Activated naive CD8-positive, alpha-beta T cell treated with anti-CD3 and anti-CD28 coated beads, Interleukin-2, amount 10 ng/mL, durations not matched to agents 7 days and 5 days (primary cell): ENCODE data around the gene JRKL. TPM values are rescaled to one million over a fixed set of nuclear protein-coding genes. Genes with fewer than 3 reads are reported as not detected.

Experiments used
- ATAC-seq: fragments of 150-1000 bp; cut with Tn5 transposase; one replicate; pipeline ENCODE4 v1.10.0; 2021; ENCODE audit warnings: low read depth, moderate library complexity
- POLR2A ChIA-PET: fragments of 350-600 bp; sonication (Branson Sonifier 250); formaldehyde crosslinking; loops from one replicate; lab custom pipeline; 2021; ENCODE audit warnings: antibody characterized with exemption; lab: Charles Lee
- DNase-seq: peaks from one replicate; pipeline ENCODE4 v3.0.0; 2021
- H3K27ac Mint-ChIP-seq: one replicate; pipeline ENCODE4 v1.8.0; 2022; ENCODE audit warnings: mild to moderate bottlenecking, mixed read lengths
- H3K27me3 Mint-ChIP-seq: one replicate; pipeline ENCODE4 v1.8.0; 2022; ENCODE audit warnings: mild to moderate bottlenecking, moderate library complexity, mixed read lengths
- H3K36me3 Mint-ChIP-seq: one replicate; pipeline ENCODE4 v1.8.0; 2021; ENCODE audit warnings: mild to moderate bottlenecking, mixed read lengths
- H3K4me1 Mint-ChIP-seq: one replicate; pipeline ENCODE4 v1.8.0; 2021; ENCODE audit warnings: mixed read lengths
- H3K4me3 Mint-ChIP-seq: one replicate; pipeline ENCODE4 v1.8.0; 2022; ENCODE audit warnings: mild to moderate bottlenecking, moderate library complexity, mixed read lengths
- H3K9me3 Mint-ChIP-seq: one replicate; pipeline ENCODE4 v1.8.0; 2021; ENCODE audit warnings: mixed read lengths
- total RNA-seq, 2 experiments: library from RNA; stranded (reverse); gene quantifications; one replicate each; pipeline ENCODE4 v1.2.3, GENCODE V29; 2021

Gene JRKL
- total RNA-seq, 2 experiments from 2014 or later: 12.7 to 14.1 TPM

DNA sequence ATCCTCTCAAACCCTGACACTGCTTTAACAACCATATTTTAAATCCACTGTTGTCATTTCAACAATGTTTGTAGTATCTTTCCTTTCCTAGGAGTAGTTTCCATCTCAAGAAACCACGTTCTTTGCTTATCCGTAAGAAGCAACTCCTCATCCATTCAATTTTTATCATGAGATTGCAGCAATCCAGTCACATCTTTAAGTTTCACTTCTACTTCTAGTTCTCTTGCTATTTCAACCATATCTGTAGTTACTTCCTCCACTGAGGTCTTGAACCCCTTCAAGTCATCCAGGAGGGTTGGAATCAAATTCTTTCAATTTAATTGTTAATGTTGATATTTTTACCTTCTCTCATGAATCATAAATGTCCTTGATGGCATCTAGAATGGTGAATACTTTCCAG lies 22.5 kb upstream of the JRKL start:
- ATAC-seq: no peak
- Mint-ChIP-seq H3K36me3 (peaks cover 36% of the 10 kb centered on the region), H3K4me3 (no peak overlapping the region), H3K27me3 (no peaks in the 10 kb centered on the region), H3K9me3 (no peaks in the 10 kb centered on the region), H3K4me1 (peaks cover 2% of the 10 kb centered on the region), H3K27ac (no peak overlapping the region)
- DNase-seq: no peak
- POLR2A ChIA-PET: no interaction called here

DNA sequence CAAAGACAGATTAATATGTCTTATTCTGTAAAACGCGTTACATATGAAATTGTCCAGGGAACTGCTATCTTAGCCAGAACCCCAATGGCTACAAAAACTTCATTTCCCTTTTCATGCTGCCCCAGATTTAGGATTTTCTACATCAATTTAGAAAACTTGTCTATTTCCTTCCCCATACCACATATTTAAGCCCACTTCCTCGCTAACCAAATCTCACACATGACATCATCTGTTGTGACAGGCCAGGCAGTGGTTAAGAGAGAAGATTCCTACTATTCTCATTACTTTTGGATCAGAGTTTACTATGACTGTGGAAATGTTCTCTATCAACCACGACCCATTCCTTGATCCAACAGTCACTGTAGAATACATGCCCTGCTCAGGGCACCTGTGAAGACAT lies 16.0 kb upstream of the JRKL start:
- no peak overlapping the region for H3K4me3 Mint-ChIP-seq
- peaks cover 35% of the 10 kb centered on the region for H3K36me3 Mint-ChIP-seq
- DNase-seq (no peak), ATAC-seq (no peak)
- no peaks in the 10 kb centered on the region for H3K9me3 Mint-ChIP-seq
- POLR2A ChIA-PET: no interaction called here
- no peaks in the 10 kb centered on the region for H3K27me3 Mint-ChIP-seq
- peaks cover 7% of the 10 kb centered on the region for H3K4me1 Mint-ChIP-seq
- no peak overlapping the region for H3K27ac Mint-ChIP-seq

DNA sequence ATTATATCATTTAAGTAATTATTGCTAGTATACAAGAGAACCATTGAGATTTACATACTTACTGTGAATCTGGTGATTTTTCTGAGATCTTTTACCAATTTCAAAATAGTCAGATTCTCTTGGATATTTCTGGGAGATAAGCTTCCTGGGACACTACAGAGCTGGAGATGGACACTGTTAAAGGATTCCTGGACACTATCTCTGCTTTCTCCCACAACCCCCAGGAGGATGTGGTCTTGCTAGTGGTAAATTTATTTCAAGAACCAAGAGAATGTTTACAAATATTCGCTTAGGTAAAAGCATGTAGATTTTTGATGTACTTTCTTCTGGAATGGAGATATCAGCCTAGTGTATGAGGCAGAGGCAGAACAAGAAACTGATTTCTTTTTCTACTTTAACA lies 13.0 kb upstream of the JRKL start:
- peaks cover 7% of the 10 kb centered on the region for H3K4me1 Mint-ChIP-seq
- no peak for DNase-seq
- no peak overlapping the region for H3K27ac Mint-ChIP-seq
- ATAC-seq: no peak
- H3K27me3 Mint-ChIP-seq: no peaks in the 10 kb centered on the region
- peaks cover 36% of the 10 kb centered on the region for H3K36me3 Mint-ChIP-seq
- no peaks in the 10 kb centered on the region for H3K9me3 Mint-ChIP-seq
- no peak overlapping the region for H3K4me3 Mint-ChIP-seq
- POLR2A ChIA-PET: no interaction called here

DNA sequence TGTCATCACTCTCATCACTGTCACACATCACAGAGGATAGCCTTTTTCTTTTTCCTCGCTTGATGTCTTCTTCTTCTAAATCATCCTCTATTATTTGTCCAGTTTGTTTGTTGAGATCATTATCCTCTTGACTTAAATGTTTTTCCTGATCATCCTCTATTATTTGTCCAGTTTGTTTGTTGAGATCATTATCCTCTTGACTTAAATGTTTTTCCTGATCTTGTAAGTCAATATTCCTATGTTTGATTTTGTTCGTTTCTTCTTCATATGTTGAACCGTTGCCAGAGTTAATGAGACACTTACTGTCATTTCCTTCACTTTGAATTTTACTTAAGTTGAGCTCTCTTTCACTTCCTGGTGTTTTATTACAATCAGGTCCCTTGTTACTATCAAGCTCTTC lies 5.7 kb upstream of the JRKL start:
- POLR2A ChIA-PET: no interaction called here
- Mint-ChIP-seq H3K4me3 (peak overlapping the region; percentile 33), H3K4me1 (peaks cover 26% of the 10 kb centered on the region), H3K36me3 (peaks cover 28% of the 10 kb centered on the region), H3K9me3 (no peaks in the 10 kb centered on the region), H3K27me3 (no peaks in the 10 kb centered on the region), H3K27ac (peak overlapping the region; percentile 21)
- DNase-seq (no peak), ATAC-seq (no peak)

DNA sequence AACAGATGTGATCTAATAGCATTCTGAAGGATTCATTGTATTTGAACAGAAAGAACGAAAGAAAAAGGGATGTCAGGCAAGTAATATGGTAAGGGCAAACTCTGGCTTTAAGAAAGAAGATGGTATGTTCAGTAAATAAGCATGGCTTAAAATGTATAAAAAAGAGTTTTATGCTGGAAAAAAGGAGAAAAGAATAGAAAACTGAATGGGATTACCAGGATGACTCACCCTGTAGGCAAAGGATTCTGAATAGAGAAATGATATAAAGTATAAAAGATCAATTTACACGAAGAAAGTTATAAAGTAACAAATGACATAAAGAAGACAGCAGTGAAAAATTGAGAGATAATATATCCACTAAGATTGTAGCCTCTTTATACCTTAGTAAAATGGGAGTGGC lies 4.6 kb upstream of the JRKL start:
- H3K27ac Mint-ChIP-seq: no peak overlapping the region
- no peaks in the 10 kb centered on the region for H3K9me3 Mint-ChIP-seq
- no peak overlapping the region for H3K4me3 Mint-ChIP-seq
- no peak for DNase-seq
- H3K36me3 Mint-ChIP-seq: peaks cover 20% of the 10 kb centered on the region
- no peak for ATAC-seq
- no peaks in the 10 kb centered on the region for H3K27me3 Mint-ChIP-seq
- POLR2A ChIA-PET: no interaction called here
- H3K4me1 Mint-ChIP-seq: peaks cover 26% of the 10 kb centered on the region

DNA sequence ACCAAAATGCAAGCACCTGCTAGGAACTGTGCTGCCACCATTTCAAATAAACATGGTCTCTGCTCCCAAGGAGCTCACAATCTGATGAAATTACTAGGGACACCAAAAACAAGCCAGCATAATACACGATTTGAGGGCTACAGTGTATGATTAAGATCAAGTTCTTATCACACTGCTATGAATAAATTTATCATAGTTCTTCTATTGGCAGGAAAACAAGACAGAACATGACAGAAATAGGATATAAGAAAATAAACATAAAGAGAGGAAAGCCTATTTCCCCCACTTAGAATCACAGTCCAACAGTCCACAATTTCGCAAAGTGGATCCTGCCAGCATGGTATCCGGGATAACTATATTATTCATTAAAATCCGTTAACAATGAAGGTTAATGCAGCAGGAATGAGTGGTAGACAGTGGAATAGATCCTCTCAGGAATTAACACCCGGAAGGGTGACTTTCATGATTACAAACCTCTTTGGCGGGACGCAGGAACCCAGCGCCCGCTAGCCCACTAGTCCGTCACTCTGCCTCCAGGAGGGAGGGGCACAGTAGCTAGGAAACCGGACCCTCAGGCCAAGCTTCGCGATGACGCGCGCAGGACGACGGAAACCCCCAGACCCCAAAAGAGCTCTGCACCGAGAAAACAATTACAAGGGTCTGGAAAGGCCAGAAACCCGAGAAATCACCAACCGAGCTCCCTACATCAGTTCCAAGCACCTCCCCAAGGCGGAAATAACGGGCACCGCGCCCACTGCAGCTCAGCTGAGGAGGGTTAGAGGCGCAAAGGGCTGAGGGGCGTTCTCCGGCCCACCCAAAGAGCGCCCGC lies 708 bp upstream of the JRKL start:
- H3K36me3 Mint-ChIP-seq: peaks cover 18% of the 10 kb centered on the region

DNA sequence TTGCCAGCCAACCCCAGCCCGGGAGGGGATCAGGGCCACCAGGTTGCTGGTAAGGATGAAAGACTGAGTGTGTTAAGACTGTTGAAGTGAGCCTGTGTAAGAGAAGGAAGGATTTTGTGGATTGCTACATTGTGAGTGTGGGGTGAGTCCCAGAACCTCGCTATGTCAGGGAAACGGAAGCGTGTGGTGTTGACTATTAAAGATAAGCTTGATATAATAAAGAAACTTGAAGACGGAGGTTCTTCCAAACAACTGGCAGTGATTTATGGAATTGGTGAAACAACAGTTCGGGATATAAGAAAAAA lies 627 bp downstream of the JRKL start:
- Mint-ChIP-seq H3K9me3 (no peaks in the 10 kb centered on the region), H3K27ac (peak overlapping the region; percentile 88), H3K27me3 (no peaks in the 10 kb centered on the region), H3K36me3 (peaks cover 11% of the 10 kb centered on the region), H3K4me3 (peak overlapping the region; percentile 88), H3K4me1 (peaks cover 28% of the 10 kb centered on the region)
- no peak for DNase-seq
- no peak for ATAC-seq
- POLR2A ChIA-PET: interaction anchor here (0.7 to 3.8 kb wide), 10 partner anchors 31 to 1323 kb away, joined by 3 to 55 read pairs (median 4); partner anchors contain the start of genes CEP57, FAM76B, MAML2 and SRSF8

More for the DNA sequence above, 708 bp upstream of the JRKL start:
- Mint-ChIP-seq H3K27me3 (no peaks in the 10 kb centered on the region), H3K9me3 (no peaks in the 10 kb centered on the region), H3K27ac (peak overlapping the region; percentile 88), H3K4me3 (peak overlapping the region; percentile 88), H3K4me1 (peaks cover 32% of the 10 kb centered on the region)
- DNase-seq (no peak), ATAC-seq (peak; percentile 69)
- POLR2A ChIA-PET: interaction anchor here (0.6 to 3.8 kb wide), 24 partner anchors 9 to 1322 kb away, joined by 3 to 55 read pairs (median 4); partner anchors contain the start of genes CEP57, FAM76B, MAML2 and SRSF8

DNA sequence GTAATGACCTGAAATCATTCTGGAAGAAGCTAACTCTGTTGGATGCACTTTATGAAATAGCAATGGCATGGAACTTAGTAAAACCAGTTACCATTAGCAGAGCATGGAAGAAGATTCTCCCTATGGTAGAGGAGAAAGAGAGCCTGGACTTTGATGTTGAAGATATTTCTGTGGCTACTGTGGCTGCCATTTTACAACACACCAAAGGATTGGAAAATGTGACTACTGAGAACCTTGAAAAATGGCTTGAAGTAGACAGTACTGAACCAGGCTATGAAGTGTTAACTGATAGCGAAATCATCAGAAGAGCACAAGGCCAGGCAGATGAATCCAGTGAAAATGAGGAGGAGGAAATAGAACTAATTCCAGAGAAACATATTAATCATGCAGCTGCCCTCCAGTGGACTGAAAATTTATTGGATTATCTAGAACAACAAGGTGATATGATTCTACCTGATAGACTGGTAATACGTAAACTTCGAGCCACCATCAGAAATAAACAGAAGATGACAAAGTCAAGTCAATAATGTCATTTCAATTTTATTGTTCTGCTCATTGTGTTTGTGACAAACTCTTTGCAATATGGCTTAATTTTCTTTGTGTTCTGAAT lies 2.0 kb downstream of the JRKL start:
- Mint-ChIP-seq H3K36me3 (peaks cover 11% of the 10 kb centered on the region), H3K27ac (no peak overlapping the region), H3K4me3 (peak overlapping the region; percentile 88), H3K9me3 (no peaks in the 10 kb centered on the region), H3K4me1 (peaks cover 32% of the 10 kb centered on the region), H3K27me3 (no peaks in the 10 kb centered on the region)
- ATAC-seq (no peak), DNase-seq (no peak)
- POLR2A ChIA-PET: interaction anchor here (0.6 kb wide), 1 partner anchor 509 kb away, joined by 3 read pairs; no protein-coding TSS in a partner anchor

DNA sequence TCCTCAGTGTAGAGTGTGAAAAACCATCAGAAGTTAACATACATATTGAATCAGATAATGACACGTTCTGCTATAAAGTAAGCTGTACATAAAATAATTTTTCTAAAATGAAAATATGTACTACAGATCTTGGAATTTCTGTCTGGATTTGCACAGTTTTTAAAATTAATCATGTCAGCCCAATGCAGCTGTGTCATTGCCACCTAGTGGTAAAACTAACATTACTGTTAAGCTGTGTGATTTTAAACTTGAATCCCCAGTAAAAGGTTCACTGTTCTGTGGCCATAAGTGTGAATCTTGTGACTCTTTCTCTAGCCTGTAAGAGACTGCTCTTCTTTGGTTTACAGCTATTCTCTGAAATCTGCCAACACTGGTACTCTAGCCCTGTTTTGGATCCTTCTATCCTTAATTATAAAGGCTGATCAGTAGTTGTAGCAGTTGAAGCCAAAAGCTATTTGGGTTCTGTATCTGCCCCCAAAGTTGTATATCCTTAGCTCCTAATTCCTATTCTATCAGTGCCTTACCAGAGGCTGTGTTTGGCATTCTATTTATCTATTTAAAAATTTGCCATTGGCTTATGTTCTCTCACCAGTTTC lies 4.0 kb downstream of the JRKL start:
- DNase-seq: no peak
- peaks cover 23% of the 10 kb centered on the region for H3K4me1 Mint-ChIP-seq
- no peaks in the 10 kb centered on the region for H3K27me3 Mint-ChIP-seq
- no peak overlapping the region for H3K4me3 Mint-ChIP-seq
- peaks cover 11% of the 10 kb centered on the region for H3K36me3 Mint-ChIP-seq
- ATAC-seq: no peak
- no peak overlapping the region for H3K27ac Mint-ChIP-seq
- POLR2A ChIA-PET: interaction anchor here (0.7 kb wide), 1 partner anchor 34 kb away, joined by 3 read pairs; no protein-coding TSS in a partner anchor
- H3K9me3 Mint-ChIP-seq: no peaks in the 10 kb centered on the region

DNA sequence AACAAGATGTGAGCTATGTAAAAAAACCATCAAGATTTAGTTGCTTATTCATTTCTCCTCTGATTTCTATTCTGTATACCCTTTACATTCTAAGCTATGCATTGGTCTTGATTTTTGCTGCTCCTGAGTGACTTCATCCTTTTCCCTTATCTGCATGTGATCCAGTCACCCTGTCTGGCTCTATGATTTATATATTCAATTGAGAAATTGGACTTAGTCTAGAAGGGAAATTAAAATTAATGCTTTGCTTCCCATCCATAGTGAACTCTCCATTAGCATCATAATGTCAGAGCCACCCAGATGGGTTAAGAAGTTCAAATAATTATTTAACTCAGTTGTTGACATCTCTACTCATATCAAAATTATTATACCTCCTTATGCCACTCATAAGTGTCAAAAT lies 5.0 kb downstream of the JRKL start:
- no peak overlapping the region for H3K4me3 Mint-ChIP-seq
- ATAC-seq (no peak), DNase-seq (no peak)
- peaks cover 11% of the 10 kb centered on the region for H3K36me3 Mint-ChIP-seq
- H3K4me1 Mint-ChIP-seq: peaks cover 23% of the 10 kb centered on the region
- no peak overlapping the region for H3K27ac Mint-ChIP-seq
- H3K9me3 Mint-ChIP-seq: no peaks in the 10 kb centered on the region
- POLR2A ChIA-PET: interaction anchor here (0.7 kb wide), 1 partner anchor 1134 kb away, joined by 4 read pairs; no protein-coding TSS in a partner anchor
- no peaks in the 10 kb centered on the region for H3K27me3 Mint-ChIP-seq

DNA sequence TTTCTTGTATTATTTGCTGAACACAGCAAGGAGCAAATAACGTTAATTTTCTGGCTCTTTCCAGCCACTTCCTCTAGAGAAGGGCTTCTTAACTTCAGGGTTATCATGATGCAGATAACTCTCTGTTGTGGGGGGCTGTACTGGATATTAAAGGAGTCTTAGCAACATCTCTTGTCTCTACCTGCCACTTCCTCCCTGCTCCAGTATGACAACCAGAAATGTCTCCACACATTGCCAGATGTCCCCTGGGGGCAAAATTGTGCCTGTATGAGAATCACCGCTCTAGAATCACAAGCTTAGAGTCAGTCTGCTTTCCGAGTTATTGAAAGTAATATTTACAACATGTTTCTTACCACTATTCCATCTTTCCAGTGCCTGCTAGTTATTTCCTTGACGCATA lies 6.8 kb downstream of the JRKL start:
- H3K27ac Mint-ChIP-seq: no peak overlapping the region
- peaks cover 2% of the 10 kb centered on the region for H3K36me3 Mint-ChIP-seq
- H3K4me1 Mint-ChIP-seq: peaks cover 14% of the 10 kb centered on the region
- peaks cover under 1% of the 10 kb centered on the region for H3K27me3 Mint-ChIP-seq
- no peak for DNase-seq
- POLR2A ChIA-PET: no interaction called here
- no peak overlapping the region for H3K4me3 Mint-ChIP-seq
- no peak for ATAC-seq
- no peaks in the 10 kb centered on the region for H3K9me3 Mint-ChIP-seq

DNA sequence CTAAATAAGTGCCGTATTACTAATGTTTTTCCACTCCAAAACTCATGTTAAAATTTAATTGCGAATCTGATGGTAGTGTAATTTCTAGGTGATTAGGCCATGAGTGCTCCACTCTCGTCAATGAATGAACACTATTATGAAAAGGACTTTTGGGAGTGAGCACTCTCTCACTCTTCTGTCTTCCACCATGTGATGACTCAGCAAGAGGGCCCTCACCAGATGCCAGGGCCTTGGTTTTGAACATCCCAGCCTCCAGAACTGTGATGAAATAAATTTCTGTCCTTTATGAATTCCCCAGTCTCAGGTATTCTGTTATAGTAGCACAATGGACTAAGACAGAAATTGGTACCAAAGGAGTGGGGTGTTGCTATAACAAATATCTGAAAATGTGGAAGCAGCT lies 8.1 kb downstream of the JRKL start:
- DNase-seq (no peak), ATAC-seq (no peak)
- POLR2A ChIA-PET: no interaction called here
- Mint-ChIP-seq H3K27ac (no peak overlapping the region), H3K36me3 (no peaks in the 10 kb centered on the region), H3K27me3 (peaks cover 2% of the 10 kb centered on the region), H3K4me1 (peaks cover 12% of the 10 kb centered on the region), H3K9me3 (no peaks in the 10 kb centered on the region), H3K4me3 (no peak overlapping the region)

DNA sequence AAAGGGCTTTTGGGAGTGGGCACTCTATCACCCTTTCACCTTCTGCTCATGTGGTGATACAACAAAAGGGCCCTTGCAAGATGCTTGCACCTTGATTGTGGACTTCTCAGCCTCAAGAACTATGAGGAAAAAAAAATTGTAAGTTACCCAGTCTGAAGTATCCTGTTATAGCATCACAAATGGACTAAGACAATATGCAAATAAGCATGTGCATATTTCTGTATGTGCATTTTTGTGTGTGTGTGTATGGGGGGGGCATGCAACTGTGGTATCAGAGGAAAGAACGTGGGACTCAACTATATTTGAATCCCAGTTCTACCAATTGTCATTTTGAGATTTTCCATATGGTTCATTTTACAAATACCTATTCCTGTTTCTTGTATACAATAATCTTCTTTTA lies 10.9 kb downstream of the JRKL start:
- no peak for ATAC-seq

More for the DNA sequence above, 10.9 kb downstream of the JRKL start:
- no peak for DNase-seq
- POLR2A ChIA-PET: no interaction called here
- Mint-ChIP-seq H3K9me3 (no peaks in the 10 kb centered on the region), H3K36me3 (no peaks in the 10 kb centered on the region), H3K27me3 (peaks cover 12% of the 10 kb centered on the region), H3K27ac (no peak overlapping the region), H3K4me1 (peaks cover 10% of the 10 kb centered on the region), H3K4me3 (no peak overlapping the region)
